Large intestine (tissue), 3 donors: ENCODE results near the gene TNNC1. TPM values are rescaled to one million over a fixed set of nuclear protein-coding genes. Genes with fewer than 3 reads are reported as not detected.

Source experiments
- DNase-seq, 2 donors: peaks; one replicate each; pipeline versions ENCODE4 v3.0.0 to v3.0.0-alpha.2; 2013
- H3K27ac ChIP-seq: one replicate; pipeline ENCODE4 v1.5.1; 2013; ENCODE audit warnings: low read length
- H3K27me3 ChIP-seq: 2 replicates; pipeline ENCODE4 v1.6.1; 2013; ENCODE audit warnings: low read length; ENCODE audit not compliant: control insufficient read depth, insufficient read depth
- H3K36me3 ChIP-seq: 2 replicates; pipeline ENCODE4 v1.6.1; 2013; ENCODE audit warnings: low read length; ENCODE audit not compliant: control insufficient read depth, insufficient read depth
- H3K4me1 ChIP-seq: one replicate; pipeline ENCODE4 v1.6.1; 2013; ENCODE audit warnings: low read length; ENCODE audit not compliant: control insufficient read depth, insufficient read depth
- H3K4me3 ChIP-seq: one replicate; pipeline ENCODE4 v1.5.1; 2013; ENCODE audit warnings: low read length
- H3K9me3 ChIP-seq: one replicate; pipeline ENCODE4 v1.6.1; 2013; ENCODE audit warnings: mild to moderate bottlenecking, low read depth, low read length, moderate library complexity; ENCODE audit not compliant: control insufficient read depth
- WGBS: methylation state at CpG from one replicate; pipeline ENCODE4 v1.1.5; 2013; ENCODE audit warnings: low lambda C conversion rate; ENCODE audit not compliant: insufficient coverage; 5-methylcytosine and 5-hydroxymethylcytosine counted together
- polyA plus RNA-seq: library from polyadenylated mRNA; unstranded; fragments of 120-200 nt; gene quantifications from one replicate; pipeline ENCODE4 v1.2.1, GENCODE V29; 2013

TNNC1 gene
- polyA plus RNA-seq, 1 donor, result 1.8 TPM

DNA sequence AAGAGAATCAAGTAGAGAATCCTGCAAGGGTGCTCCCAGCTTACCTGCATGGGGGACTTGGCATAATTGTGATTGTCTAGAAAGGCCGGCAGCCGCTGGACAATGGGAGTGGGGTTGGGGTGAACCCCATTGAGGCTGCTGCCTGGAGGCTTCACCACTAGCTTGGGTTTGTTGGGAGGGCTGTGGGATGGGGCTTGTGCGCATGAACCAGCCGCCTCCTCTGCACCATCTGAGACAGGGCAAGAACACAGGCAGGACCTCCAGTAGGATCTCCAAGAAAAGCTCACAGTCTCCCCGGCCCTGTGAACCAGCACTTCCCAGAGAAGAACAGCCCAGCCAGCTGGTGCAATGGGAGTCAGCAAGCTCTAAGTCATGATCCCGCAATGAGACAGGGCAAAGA lies 48.8 kb downstream of the TNNC1 start:
- H3K4me3 ChIP-seq, result no peak overlapping the region
- WGBS, result 100% methylated on average over 1 of the region's 6 CpGs
- peaks cover 83% of the 10 kb centered on the region for H3K36me3 ChIP-seq
- no peaks in the 10 kb centered on the region for H3K9me3 ChIP-seq
- DNase-seq, result no peak
- peaks cover 5% of the 10 kb centered on the region for H3K4me1 ChIP-seq
- H3K27me3 ChIP-seq, result no peaks in the 10 kb centered on the region
- H3K27ac ChIP-seq, result no peak overlapping the region

GRCh38 chr3:52404391-52404790 lies 49.5 kb downstream of the TNNC1 start:
- Histone ChIP-seq H3K9me3 (no peaks in the 10 kb centered on the region), H3K27me3 (no peaks in the 10 kb centered on the region), H3K4me3 (no peak overlapping the region), H3K4me1 (peaks cover 5% of the 10 kb centered on the region), H3K36me3 (peaks cover 90% of the 10 kb centered on the region), H3K27ac (no peak overlapping the region)
- DNase-seq, result no peak
- 100% methylated on average over 1 of the region's 10 CpGs for WGBS

DNA sequence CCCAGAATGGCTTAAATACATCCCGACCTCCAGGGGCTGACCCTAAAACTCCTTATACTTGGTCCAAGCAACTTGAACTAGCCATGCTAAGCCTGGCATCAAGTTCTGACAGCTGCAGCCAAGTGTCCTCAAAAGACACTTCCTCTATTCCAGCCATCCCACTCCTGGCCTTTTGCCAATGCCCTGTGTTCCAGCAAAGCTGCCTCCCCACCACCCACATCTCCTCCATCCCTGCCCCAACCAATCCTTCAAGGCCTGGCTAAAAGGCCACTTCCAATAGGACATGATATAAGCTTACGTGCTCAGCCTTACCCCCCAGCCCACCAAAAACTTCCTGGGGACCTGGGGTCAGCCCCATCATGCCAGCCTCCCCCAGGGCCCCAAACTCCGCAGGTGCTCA lies 49.9 kb downstream of the TNNC1 start:
- H3K27me3 ChIP-seq, result no peaks in the 10 kb centered on the region
- H3K4me3 ChIP-seq, result no peak overlapping the region
- peaks cover 3% of the 10 kb centered on the region for H3K4me1 ChIP-seq
- peaks cover 94% of the 10 kb centered on the region for H3K36me3 ChIP-seq
- H3K9me3 ChIP-seq, result no peaks in the 10 kb centered on the region
- no peak for DNase-seq
- no peak overlapping the region for H3K27ac ChIP-seq
- WGBS, result no CpG with 5 or more reads among the region's 3 CpGs

DNA sequence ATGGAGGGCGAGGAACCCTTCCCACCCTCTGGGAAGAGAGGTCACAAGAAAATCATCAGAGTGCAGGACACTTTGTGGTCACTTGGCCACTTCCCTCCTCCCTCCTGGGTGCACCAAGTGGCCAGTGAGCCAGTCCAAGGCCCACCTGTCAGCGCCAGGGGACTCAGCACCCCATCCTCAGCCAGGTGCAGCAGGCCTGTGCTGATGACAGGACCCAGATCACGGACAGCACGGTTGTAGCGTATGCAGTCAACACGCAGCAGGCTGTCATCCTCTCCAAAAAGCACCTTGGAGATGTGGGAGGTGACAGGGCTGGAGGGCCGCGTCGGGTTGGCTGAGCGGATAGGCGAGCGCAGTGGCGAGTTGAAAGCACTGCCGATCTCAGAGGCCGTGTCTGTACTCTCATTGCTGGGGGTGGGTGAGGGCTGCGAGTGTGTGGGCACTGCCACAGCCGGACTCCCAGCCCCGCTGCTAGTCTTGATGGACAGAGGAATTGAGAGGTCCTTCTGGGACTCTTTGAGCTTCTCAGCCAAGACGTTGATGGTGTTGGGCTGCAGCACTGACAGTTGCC lies 50.5 kb downstream of the TNNC1 start:
- no peak overlapping the region for H3K27ac ChIP-seq
- no peaks in the 10 kb centered on the region for H3K9me3 ChIP-seq
- no peak overlapping the region for H3K4me3 ChIP-seq
- DNase-seq, result no peak
- no peaks in the 10 kb centered on the region for H3K27me3 ChIP-seq
- WGBS, result 100% methylated on average over 1 of the region's 19 CpGs
- peaks cover 98% of the 10 kb centered on the region for H3K36me3 ChIP-seq
- no peaks in the 10 kb centered on the region for H3K4me1 ChIP-seq

- H3K27me3 ChIP-seq, result no peaks in the 10 kb centered on the region
- H3K9me3 ChIP-seq, result no peaks in the 10 kb centered on the region
- H3K27ac ChIP-seq, result no peak overlapping the region
- peaks cover 92% of the 10 kb centered on the region for H3K36me3 ChIP-seq
- no peak for DNase-seq
- no peak overlapping the region for H3K4me3 ChIP-seq
- no CpG with 5 or more reads among the region's 11 CpGs for WGBS
- H3K4me1 ChIP-seq, result no peaks in the 10 kb centered on the region
Observed at GRCh38 chr3:52402706-52403270, 51.1 kb downstream of the TNNC1 start.

DNA sequence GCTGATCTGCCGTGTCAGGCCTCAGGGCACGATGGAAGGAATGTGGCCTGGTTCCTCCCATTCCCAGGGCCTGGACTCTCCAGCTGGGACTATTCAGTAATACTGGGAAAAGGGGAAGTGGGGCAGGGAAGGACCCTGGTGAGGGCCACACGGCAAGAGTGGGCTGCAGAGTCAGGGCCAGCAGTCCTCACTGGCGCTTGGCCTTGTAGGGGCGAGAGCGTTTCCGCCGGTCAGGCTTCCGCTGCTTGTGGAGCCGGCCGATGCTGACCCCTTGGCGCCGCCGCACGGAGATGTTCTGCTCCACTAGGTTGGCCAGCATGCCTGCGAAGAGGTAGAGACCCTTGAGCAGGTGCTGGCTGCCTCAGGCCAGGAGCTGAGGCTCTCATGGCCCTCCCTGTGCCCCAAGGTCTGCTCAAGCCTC lies 51.7 kb downstream of the TNNC1 start:
- no peak for DNase-seq
- no CpG with 5 or more reads among the region's 16 CpGs for WGBS

DNA sequence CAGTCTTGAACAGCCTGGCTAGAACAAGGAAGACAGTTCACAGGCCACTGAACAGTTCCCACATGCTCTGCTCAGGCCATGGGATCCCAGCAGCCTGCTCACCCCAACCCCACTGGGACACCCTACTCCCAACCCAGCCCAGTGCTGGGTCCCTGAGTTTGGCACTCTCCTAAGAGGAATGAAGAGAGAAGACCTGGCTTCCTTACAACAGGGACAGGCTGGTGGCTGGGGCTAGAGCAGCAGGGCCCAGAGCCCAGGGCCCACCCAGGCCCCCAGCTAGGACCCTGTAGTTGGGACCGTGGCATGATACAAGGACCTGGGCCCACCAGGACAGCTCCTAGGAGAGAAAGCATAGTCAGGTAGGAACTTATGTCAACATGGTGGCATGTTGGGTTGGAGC lies 52.3 kb downstream of the TNNC1 start:
- WGBS, result no CpG with 5 or more reads among the region's 1 CpG
- H3K9me3 ChIP-seq, result no peaks in the 10 kb centered on the region
- H3K4me3 ChIP-seq, result no peak overlapping the region
- no peaks in the 10 kb centered on the region for H3K4me1 ChIP-seq
- peaks cover 88% of the 10 kb centered on the region for H3K36me3 ChIP-seq
- no peaks in the 10 kb centered on the region for H3K27me3 ChIP-seq
- no peak overlapping the region for H3K27ac ChIP-seq
- DNase-seq, result no peak

More for the DNA sequence above, 51.7 kb downstream of the TNNC1 start:
- Histone ChIP-seq H3K36me3 (peaks cover 91% of the 10 kb centered on the region), H3K4me1 (no peaks in the 10 kb centered on the region), H3K4me3 (no peak overlapping the region), H3K9me3 (no peaks in the 10 kb centered on the region), H3K27me3 (no peaks in the 10 kb centered on the region), H3K27ac (no peak overlapping the region)

Other genes with a start within 250 kb of the TNNC1 start
- gene TLR9, start 228.4 kb downstream of the TNNC1 start, polyA plus RNA-seq, result 0.37 TPM
- gene TWF2, start 214.9 kb downstream of the TNNC1 start, polyA plus RNA-seq, result 19.9 TPM
- gene PPM1M, start 208.3 kb downstream of the TNNC1 start, polyA plus RNA-seq, result 11.0 TPM
- gene WDR82, start 175.4 kb downstream of the TNNC1 start, polyA plus RNA-seq, result 71.9 TPM
- 165 TPM for gene GLYCTK, start 166.2 kb downstream of the TNNC1 start, polyA plus RNA-seq
- gene DNAH1, start 137.7 kb downstream of the TNNC1 start, polyA plus RNA-seq, result 22.9 TPM
- gene BAP1, start 44.0 kb downstream of the TNNC1 start, polyA plus RNA-seq, result 59.0 TPM
- 10.4 TPM for gene PHF7, start 43.4 kb downstream of the TNNC1 start, polyA plus RNA-seq
- gene SEMA3G, start 8.9 kb downstream of the TNNC1 start, polyA plus RNA-seq, result 2.9 TPM
- gene NISCH, start 1.6 kb upstream of the TNNC1 start, polyA plus RNA-seq, result 85.9 TPM
- gene STAB1, start 41.3 kb upstream of the TNNC1 start, polyA plus RNA-seq, result 43.5 TPM
- 67.6 TPM for gene NT5DC2, start 79.8 kb upstream of the TNNC1 start, polyA plus RNA-seq
- 25.8 TPM for gene UQCC5, start 82.6 kb upstream of the TNNC1 start, polyA plus RNA-seq
- 37.5 TPM for gene PBRM1, start 231.9 kb upstream of the TNNC1 start, polyA plus RNA-seq
- gene GNL3, start 232.0 kb upstream of the TNNC1 start, polyA plus RNA-seq, result 96.2 TPM